HG03095 (cell line): ENCODE measurements around the gene TMED6.

ENCODE experiments used
- ATAC-seq: cut with Tn5 transposase; IDR thresholded peaks from one replicate; pipeline ENCODE4 v1.9.1; 2021; ENCODE audit warnings: moderate library complexity; ENCODE audit not compliant: unreplicated experiment

TMED6 gene

GRCh38 chr16:69351309-69352027, at the start of gene TMED6:
Gene TMED6, minus strand, starts transcription at chr16:69351786. Its CDS starts 33 bp downstream, at chr16:69351753.
- no peak for ATAC-seq

GRCh38 chr16:69399361-69399760, 47.8 kb upstream of the TMED6 start:
- no peak for ATAC-seq

- ATAC-seq = no peak
Measured at GRCh38 chr16:69397821-69398521, 46.4 kb upstream of the TMED6 start.

DNA sequence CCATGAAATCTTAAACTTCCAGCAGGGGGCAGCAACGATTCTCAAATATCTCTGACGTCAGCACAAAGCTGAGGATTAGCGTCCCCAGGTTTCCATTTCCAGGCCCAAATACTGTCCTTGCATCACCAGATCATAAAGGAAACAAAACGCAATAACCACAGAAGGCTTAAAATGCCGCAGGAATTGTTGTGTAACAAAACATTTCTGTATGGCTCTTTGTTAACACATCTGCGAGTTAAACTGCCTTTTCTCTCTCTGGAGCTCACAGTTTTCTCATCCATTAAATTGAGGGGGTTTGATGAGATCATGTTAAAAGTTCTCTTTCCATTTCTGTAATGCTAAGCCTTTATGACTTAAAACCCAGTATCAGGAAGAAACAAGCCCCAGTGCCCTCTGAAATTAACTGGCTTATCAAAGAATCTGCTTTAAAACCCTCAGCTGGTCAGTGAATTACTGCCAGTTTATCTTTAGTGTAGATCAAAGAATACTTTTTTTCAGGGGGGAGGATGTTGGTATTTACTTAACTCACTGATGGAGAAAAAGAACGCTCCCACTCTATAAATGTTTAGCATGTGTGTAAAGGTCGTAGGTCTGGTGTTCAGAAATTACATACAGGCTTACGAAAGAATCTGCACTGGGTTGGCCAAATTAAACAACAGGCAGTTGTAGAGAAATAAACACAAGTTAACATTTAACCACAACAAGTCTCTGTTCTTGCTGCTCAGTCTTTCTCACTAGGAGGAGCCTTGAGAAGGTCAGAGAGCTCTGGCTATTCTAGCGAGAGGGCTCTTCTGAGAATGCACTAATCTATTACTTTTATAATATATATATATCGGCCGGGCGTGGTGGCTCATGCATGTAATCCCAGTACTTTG, 44.8 kb upstream of the TMED6 start:
- ATAC-seq = peak; percentile 57

DNA sequence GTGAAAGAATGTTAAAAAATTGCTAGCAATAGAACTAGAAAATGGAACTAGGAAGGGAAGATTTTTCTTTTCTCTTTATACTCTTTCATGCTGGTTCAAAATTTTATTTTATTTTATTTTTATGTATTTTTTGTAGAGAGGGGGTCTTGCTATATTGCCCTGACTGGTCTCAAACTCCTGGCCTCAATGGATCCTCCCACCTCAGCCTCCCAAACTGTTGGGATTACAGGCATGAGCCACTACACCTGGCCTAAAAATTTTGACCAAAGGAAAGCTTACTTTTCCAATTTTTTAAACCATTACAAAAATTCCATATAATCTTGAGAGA, 44.2 kb upstream of the TMED6 start:
- ATAC-seq = no peak

GRCh38 chr16:69393898-69394849, 42.6 kb upstream of the TMED6 start:
- no peak for ATAC-seq

GRCh38 chr16:69386596-69386995, 35.0 kb upstream of the TMED6 start:
- no peak for ATAC-seq

- no peak for ATAC-seq
Measured at GRCh38 chr16:69384974-69385373, 33.4 kb upstream of the TMED6 start.

DNA sequence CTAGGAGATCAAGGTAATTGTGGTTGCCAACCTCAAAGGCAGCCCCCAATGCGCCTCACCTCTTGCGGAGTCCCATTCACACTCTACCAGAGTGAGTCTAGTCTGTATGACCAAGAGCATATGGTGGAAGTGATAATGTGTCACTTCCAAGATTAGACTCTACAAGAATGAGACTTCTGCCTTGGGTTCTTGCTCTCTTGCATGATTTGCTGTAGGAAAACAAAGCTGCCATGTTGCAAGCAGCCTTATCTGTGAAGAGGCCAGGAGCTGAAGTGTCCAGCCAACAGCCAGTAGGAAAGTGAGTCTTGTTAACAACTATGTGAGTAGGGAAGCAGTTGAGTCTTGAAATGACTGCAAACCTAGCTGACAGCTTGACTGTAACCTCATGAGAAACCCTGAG, 30.8 kb upstream of the TMED6 start:
- no peak for ATAC-seq

DNA sequence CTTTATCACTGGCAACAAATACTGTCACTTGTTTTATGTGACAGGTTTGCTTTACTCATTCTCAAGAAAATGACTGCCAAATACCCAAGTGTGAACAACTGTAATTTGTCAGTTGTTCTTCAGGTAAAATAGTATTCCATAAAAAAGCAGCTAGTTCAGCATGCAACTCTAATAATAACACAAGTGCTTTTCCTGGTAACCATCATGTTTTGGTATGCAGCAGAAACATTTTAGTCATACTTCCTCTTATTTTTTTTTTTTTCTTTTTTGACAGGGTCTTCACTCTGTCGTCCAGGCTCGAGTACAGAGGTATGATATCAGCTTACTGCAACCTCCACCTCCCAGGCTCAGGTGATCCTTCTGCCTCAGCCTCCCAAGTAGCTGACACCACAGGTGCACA, 29.6 kb upstream of the TMED6 start:
- ATAC-seq = no peak

GRCh38 chr16:69378760-69379159, 27.2 kb upstream of the TMED6 start:
- ATAC-seq = no peak

DNA sequence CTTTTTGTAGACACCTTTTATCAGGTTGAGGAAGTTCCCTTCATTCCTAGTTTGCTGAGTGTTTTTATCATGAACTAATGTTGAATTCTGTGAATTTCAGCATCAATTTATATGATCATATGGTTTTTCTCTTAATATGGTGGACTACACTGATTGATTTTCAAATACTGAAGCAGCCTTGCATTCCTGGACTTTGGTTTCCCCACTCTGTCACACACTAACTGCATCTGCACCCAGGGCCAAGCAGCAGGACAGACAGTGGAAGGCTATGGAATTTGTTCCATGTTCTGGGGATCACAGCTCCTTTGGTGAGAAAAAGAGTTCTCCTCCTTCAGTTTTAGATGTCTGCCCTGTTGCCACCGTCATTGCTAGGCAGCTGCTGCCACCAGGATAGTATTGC, 26.4 kb upstream of the TMED6 start:
- no peak for ATAC-seq

DNA sequence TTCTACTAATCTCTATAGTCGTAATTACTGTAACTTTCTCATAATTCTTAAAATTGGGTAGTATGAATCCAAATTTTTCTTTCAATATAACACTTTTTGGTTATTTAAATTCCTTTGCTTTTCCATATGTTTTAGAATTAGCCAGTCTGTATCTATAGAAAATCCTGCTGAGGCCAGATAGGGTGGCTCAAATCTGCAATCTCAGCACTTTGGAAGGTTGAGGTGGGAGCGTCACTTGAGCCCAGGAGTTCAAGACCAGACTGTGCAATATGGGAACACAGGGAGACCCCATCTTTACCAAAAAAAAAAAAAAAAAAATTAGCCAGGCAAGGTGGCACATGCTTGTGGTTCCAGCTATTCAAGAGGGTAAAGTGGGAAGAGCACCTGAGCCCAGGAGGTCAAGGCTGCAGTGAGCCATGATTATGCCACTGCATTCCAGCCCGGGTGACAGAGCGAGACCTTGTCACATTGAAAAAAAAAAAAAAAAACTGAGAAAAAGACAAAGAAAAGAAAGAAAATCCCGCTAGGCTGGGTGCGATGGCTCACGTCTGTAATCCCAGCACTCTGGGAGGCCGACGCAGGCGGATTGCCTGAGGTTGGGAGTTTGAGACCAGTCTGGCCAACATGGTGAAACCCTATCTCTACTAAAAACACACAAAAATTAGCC, 24.9 kb upstream of the TMED6 start:
- ATAC-seq = no peak

- no peak for ATAC-seq
Measured at GRCh38 chr16:69373019-69373418, 21.4 kb upstream of the TMED6 start.

DNA sequence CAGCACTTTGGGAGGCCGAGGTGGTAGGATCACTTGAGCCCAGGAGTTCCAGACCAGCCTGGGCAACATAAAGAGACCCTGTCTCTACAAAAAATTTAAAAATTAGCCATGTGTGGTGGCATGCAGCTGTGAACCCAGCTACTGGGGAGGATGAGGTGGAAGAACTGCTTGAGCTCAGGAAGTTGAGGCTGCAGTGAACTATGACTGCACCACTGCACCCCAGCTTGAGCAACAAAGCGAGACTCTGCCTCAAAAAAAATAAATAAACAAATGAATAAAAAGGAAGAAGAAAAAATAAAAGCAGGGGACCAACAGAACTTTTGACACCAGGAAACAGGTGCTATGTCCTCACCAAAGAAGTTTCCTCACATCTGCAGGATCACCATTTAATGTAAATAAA, 20.0 kb upstream of the TMED6 start:
- ATAC-seq = no peak

DNA sequence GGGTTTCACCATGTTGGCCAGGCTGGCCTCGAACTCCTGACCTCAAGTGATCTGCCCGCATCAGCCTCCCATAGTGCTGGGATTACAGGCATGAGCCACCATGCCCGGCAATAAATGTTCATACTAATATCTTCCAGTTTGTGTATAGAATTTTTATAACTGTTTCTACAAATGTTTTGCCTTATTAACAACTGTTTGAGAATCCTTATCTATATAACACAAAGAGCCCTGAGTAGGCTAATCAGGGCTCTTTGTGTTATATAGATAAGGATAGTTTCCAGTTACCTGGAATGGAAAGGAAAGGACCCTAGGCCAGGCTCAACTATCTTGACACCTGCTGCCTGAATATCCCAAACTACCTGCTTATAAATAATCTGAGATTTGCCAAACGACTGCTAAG, 17.3 kb upstream of the TMED6 start:
- ATAC-seq = no peak

- ATAC-seq = no peak
Measured at GRCh38 chr16:69367980-69368379, 16.4 kb upstream of the TMED6 start.

DNA sequence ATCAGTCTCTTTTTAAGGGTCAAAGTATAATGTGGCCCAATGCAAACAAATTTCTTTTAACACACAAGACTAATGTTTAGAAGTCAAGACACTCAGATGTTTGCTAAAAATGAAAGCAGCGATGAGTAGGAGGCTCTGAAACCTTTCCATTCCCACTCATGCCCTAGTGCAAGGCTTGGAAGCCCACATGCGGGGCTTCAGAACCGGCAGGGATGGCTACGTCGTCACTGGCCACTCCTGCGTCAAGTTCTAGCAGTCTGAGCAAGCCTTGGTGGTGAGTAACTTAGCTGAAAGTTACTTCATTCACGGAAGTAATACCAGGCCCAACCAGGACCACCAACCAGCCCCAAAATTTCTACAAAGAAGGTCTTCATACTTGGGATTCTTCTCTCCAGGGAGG, 14.8 kb upstream of the TMED6 start:
- no peak for ATAC-seq

DNA sequence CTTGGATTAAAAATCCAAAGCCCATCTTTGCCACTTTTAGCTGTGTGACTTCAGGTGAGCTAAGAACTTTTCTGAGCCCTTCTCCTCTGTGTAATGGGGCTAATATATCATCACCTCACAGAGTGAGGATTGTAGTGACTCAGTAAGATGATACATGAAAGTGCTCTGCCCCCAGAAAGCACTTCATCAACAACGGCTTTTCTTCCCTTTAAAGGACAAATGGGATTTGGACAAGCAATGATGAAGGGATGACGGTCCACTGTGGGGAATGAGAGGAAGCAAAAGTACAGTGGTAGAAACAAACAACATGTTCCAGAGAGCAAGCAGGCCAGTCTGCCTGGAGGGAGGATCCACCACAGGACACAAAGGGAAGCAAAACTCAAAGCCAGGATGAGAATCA, 14.3 kb upstream of the TMED6 start:
- no peak for ATAC-seq

- no peak for ATAC-seq
Measured at GRCh38 chr16:69364088-69364487, 12.5 kb upstream of the TMED6 start.
